ENCODE data around the gene MDP1. TPM values are rescaled to one million over a fixed set of nuclear protein-coding genes. Genes with fewer than 3 reads are reported as not detected.

The MDP1 gene
- 18.2 and 19.6 TPM in 2 replicates for total RNA-seq

DNA sequence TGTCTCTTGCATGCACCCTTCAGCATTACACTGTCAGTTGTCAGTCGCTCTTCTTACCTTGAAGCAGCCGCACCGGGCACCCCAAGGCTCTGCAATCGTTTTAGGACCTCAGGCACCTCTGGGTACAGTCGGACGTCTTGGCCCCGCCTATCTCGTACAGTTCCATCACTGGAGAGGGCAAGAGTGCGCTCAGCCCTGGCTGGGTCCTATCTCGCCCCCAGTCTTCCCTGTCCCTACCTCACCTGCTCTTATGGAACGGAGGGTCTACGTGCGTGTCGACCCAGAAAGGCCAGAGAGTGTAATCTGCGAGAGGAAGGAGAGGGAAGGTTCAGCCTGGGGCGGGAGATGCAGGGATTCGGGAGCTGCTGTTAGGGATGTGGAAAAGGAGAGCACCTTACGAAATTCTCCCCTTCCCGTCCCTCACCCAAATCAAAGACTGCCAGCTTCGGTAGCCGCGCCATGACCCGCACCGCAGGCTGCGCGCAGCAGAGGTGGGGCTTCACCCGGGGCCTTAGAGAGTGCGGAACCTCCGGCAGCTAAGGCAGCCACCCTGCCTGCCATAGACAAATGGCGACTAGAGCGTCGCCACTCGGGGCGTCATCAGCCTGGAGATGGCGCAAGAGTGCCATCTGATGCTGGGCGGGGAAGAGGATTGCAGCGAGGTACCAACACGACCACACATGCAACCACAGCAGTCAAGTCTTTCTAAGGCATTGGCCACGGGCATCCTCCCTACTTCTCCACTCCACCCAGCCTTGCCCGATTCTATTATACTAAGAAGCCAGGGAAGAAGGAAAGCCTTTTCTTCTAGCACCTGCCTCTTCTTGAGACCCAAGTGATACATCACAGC lies at the start of gene MDP1:
Gene MDP1 (minus strand): TSS at position 572 of the 850 bp plus-strand sequence. CDS start 111 bp downstream, at position 461.

DNA sequence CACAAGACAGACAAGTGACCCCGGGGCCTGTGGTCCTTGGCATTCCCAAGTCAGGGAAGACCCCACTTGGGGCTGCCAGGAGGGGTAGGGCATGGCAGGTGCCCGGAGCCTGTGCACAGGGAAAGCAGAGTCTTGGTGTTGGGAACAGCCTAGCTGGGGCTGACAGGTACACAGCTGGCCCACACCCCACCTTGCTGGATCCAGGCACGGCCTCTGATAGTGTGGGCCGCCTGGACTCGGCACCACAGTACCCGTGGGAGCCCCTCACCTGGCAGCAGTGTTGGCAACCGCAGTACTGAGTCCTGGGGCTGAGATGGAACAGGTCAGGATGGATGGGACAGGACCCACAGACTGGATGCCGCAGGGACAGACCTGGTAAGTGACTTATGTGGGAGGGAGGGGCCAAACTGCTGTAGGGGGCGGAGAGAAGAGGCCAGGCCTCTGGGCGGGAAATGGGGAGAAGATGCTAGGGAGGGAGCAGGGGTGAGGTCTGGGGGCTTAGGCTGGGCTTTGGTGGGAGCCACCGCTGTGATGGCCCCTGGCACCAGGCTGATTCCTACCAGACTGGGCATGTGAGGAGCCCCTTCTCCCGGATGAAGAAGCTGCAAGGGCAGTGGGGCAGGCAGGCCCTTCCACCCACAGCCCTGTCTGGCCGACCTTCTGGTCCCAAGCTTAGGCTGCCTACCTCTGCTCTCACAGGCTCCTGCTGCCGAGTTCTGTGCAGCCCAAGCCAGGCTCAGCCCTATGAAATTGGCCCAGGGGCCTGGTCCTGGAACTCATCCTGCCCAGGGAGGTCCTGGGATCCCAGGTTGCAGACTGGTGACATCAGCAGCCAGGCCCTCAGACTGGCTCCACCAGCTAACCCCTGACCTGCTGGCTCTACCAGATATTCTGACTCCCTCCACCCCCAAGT lies 47.2 kb upstream of the MDP1 start, which contains the start of gene TGM1:
Gene TGM1 (minus strand): TSS at position 357 of the 913 bp plus-strand sequence. CDS start 825 bp downstream, outside the sequence.

DNA sequence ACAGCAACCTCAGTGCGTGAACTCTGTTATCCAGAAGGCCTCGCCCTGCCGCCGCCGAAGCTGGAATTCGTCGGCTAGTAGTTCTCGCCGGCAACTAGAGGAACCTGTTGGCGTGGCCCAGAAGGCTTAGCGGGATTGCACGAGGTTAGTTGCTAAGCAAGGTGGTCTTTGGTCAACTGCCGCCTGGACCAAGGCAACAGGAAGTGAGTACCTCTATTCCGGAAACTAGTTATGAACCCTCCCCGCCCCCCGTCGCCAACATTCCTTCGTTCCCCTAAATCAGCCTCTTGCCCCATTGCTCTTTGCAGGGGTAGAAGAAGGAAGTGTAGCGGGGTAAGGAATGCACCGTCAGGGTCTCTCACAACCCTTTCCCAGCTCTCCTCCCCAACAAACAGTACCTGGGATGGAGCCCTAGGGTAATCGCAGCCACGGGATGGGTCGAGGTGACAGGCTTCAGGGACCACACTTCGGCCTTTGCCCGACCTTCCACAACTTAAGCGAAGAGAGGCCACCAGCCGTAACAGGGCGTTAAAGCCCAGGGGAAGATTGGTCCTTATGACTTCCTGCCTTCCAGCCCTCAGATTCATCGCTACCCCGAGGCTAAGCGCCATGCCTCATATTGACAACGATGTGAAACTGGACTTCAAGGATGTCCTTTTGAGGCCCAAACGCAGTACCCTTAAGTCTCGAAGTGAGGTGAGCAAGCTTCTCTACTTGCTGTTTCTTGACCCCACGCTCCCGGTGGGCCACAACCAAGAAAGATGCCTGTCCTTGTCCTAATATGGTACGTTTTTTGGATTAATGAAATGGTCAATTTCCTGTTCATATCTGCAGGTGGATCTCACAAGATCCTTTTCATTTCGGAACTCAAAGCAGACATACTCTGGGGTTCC lies 17.0 kb upstream of the MDP1 start, which contains the start of gene GMPR2:
Gene GMPR2 (plus strand): TSS at position 285 of the 893 bp plus-strand sequence. CDS start 325 bp downstream, at position 610.

DNA sequence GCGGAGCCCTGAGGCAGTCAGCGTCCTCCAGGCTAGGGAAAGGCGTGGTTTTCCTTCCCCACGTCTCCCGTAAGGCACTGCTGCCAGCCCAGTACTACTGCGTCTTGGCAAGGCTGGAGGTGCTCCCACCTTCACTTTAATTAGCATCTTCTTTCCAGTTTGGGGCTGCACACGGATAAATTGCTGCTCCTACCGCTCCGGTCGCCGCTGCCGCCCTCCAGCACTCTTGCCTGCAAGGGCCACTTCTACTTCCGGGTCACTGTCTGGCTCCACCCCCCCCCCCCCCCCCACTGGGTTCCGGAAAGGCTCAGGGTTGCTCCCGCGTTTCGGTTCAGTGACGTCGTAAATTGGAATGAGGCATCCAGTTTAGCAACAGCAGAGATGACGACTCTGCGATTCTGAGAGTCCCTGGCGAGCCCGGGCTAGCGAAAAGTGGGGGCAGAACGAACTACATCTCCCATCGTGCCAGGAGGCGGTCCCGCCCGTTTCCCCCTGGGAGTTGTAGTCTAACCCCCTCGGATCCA lies 16.3 kb upstream of the MDP1 start, which contains the start of gene NEDD8:
Gene NEDD8 (minus strand): TSS at position 247 of the 524 bp plus-strand sequence. CDS start 100 bp downstream, at position 147.

DNA sequence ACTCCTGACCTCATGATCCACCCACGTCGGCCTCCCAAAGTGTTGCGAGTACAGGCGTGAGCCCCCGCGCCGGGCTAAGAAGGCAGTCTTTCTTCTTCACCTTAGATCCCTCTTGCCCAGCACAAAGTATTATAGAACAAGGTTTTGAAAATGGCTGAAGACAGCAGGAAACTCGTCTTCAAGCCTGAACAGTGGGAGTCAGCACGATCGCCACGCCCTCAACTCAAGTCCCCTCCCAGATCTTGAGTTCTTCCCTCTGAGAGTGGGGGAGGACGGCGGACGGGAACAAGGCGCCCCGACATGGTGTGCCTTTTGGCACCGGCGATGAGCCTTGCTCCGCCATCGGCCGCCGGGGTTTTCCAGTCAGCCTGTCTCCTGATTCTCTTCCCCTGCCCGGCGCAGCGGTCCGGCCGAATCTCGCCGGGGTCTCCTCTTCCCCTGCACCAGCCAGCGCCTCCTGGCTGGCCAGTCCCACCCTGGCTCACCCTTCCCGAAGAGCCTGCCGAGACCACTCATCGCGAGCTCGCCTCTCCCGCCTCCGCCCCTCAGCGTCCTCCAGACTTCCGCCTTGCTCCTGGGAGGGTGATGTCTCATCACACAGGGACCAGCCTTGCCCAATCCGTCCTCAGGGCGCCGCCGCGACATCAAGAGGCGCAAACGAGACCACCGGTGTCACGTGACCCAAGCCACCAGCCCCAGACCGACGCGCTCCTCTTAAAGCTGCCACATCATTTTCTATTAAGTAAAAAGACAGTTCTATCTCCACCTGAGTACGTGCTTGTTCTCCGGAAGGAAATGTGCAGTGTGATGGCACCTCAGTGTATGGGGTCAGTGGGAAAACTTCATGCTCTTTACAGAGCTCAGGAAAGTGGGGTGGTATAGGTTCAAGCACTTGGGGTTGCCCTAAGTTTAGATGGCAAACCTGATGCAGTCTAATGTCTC lies 2.7 kb downstream of the MDP1 start, which contains the start of gene CHMP4A:
Gene CHMP4A (minus strand): TSS at position 565 of the 942 bp plus-strand sequence. CDS start 49 bp downstream, at position 516.

DNA sequence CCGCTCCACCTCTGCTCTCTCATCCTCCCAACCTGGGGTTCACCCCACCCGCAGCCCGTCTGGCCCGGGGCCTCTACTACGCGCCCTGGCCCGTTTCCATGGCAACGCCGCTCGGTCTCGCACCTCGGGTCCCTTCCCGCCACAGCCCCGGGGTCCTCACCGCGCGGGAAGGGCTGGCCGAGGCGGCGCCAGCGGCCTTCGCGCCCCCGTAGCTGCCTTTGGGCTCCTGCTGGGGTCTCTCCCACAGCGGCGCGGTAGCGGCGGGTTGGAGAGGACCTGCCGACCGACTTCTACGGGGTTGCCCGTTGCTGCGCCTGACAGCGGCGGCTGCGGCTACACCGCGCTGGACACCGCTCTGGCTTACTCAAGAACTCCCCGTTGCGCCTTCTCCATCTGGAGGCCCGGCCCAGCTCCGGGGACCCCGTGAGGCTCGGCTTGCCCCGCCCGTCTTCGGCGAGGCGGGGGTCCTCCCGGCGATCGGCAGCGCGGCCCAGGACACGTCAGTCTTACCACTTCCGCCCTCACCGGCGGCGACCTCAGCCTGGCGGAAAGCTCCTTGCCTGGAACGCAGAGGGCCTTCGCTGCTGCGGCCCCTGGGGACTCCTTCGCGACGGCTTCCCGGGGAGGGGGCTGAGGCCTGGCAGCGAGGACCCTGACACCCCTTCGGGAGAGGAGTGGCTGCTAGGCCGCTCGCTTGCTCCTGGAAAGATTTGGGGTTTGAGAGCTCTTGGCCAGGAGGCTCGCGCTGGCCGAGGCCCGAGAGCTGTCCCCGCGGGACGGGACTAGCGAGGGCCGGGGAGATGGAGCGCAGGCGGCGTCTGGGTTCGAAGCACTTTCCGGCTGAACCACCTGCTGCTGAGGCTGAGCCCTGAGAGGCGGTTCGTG lies 20.4 kb downstream of the MDP1 start, which contains the start of gene TM9SF1:
Gene TM9SF1 (minus strand): TSS at position 256 of the 885 bp plus-strand sequence. CDS start 422 bp downstream, outside the sequence.

DNA sequence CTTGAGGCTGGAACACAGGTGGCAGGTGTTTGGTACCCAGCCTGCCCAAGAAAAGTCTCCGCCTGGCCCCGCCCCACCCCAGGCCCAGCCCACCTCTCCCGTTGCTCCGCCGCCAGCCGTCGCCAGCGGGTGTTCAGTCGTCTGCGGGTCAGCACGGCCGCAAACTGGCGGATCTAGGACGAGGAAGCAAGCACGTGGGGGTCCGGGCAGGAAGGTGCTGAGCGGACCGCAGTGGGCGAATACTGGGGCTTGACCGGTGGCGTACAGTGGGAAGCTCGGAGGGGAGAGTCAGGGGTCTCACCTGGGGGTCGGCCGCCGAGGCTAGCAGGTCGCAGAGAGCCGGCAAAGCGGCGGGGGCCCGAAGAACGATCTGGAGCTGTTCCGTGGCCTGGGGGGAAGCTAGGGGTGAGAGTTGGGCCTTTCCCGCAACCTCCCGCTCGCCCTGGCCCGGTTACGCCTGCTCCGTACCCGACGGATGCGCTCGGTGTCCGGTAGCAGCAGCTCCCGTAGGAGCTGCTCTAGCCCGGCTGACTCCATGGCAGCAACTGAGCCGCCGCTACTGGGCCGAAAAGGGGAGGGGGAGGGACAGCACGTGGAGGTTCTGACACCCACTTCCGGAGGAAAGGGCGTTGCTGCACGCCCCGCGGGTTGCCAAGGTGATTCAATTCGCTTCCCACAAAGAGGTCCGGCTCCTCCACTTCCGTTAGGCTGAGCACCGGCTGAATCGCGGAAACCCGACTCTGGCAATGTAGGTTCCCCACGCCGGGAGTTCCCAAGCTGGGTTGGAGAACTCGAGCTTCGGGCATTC lies 27.4 kb downstream of the MDP1 start, which contains the start of gene IPO4:
Gene IPO4 (minus strand): TSS at position 566 of the 808 bp plus-strand sequence. CDS start 29 bp downstream, at position 537.

DNA sequence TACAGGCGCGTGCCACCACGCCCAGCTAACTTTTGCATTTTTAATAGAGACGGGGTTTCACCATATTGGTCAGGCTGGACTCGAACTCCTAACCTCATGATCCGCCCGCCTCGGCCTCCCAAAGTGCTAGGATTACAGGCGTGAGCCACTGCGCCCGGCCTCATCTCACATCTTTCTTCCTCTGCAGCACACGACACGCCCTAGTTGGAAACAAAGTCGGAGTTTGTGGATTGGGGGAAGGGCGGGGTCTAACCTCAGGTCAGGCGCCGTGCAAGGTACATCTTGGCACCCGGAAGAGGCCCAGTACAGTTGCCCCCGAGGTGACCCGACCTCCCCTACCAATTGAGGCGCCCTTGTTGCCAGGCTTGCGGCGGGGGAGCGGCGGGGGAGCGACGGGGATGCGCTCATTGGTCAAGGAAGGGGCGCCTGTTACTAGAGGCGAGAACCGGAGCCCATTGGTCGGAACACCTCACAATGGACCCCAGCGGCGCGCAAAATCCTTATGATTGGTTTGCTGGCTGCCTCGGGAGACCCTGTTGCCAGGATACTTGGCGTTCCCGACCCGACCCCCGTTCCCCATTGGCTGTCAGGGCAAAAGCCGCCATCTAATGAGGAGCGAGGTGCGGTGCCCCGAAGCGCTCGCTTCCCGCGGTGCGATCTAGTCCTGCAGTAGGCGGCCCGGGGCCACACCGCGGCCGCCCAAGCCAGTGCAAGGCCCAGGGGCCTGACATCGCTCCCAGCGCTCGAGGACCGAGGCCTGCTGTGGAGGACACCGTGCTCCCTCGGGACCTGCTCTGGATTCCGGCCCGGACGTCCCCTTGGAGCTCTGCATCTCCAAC lies 44.2 kb downstream of the MDP1 start, which contains the start of gene REC8:
Gene REC8 (plus strand): TSS at position 659 of the 839 bp plus-strand sequence. CDS start 473 bp downstream, outside the sequence.

Other genes starting within 250 kb of the MDP1 start
- gene DHRS4L2, start 227.1 kb downstream of the MDP1 start, total RNA-seq, result 14.3 and 17.1 TPM in 2 replicates
- gene CARMIL3, start 164.1 kb downstream of the MDP1 start, total RNA-seq, result under 0.01 TPM in 2 replicates
- not detected in 2 replicates for gene CPNE6, start 144.5 kb downstream of the MDP1 start, total RNA-seq
- 63.3 and 65.6 TPM in 2 replicates for gene PCK2, start 121.8 kb downstream of the MDP1 start, total RNA-seq
- gene DCAF11, start 101.3 kb downstream of the MDP1 start, total RNA-seq, result 42.2 and 43.7 TPM in 2 replicates
- 0.59 and 2.9 TPM in 2 replicates for gene NRL, start 101.1 kb downstream of the MDP1 start, total RNA-seq
- gene FITM1, start 85.4 kb downstream of the MDP1 start, total RNA-seq, result not detected in 2 replicates
- gene PSME1, start 79.9 kb downstream of the MDP1 start, total RNA-seq, result 128 and 137 TPM in 2 replicates
- 31.4 and 38.4 TPM in 2 replicates for gene EMC9, start 74.5 kb downstream of the MDP1 start, total RNA-seq
- gene PSME2, start 69.5 kb downstream of the MDP1 start, total RNA-seq, result 70.1 and 79.7 TPM in 2 replicates
- gene RNF31, start 68.6 kb downstream of the MDP1 start, total RNA-seq, result 49.9 and 53.7 TPM in 2 replicates
- gene IRF9, start 54.8 kb downstream of the MDP1 start, total RNA-seq, result 36.3 and 39.8 TPM in 2 replicates
- 54.3 and 64.6 TPM in 2 replicates for gene REC8, start 44.0 kb downstream of the MDP1 start, total RNA-seq
- 56.5 and 58.6 TPM in 2 replicates for gene IPO4, start 27.2 kb downstream of the MDP1 start, total RNA-seq
- gene TM9SF1, start 20.6 kb downstream of the MDP1 start, total RNA-seq, result 58.4 and 59.5 TPM in 2 replicates
- gene TSSK4, start 10.4 kb downstream of the MDP1 start, total RNA-seq, result 0.17 TPM in 1 of 2 replicates, not detected in the other
- 32.4 and 48.6 TPM in 2 replicates for gene CHMP4A, start 2.6 kb downstream of the MDP1 start, total RNA-seq
- gene NEDD8, start 16.3 kb upstream of the MDP1 start, total RNA-seq, result 234 and 246 TPM in 2 replicates
- 53.1 and 54.3 TPM in 2 replicates for gene GMPR2, start 16.9 kb upstream of the MDP1 start, total RNA-seq
- 52.6 and 56.7 TPM in 2 replicates for gene TINF2, start 26.6 kb upstream of the MDP1 start, total RNA-seq
- 0.45 and 1.2 TPM in 2 replicates for gene TGM1, start 47.1 kb upstream of the MDP1 start, total RNA-seq
- 32.1 and 33.9 TPM in 2 replicates for gene RABGGTA, start 55.5 kb upstream of the MDP1 start, total RNA-seq
- gene DHRS1, start 83.7 kb upstream of the MDP1 start, total RNA-seq, result 27.4 and 28.2 TPM in 2 replicates
- 17.2 and 18.5 TPM in 2 replicates for gene NOP9, start 83.8 kb upstream of the MDP1 start, total RNA-seq
- 1.3 and 1.8 TPM in 2 replicates for gene CIDEB, start 91.9 kb upstream of the MDP1 start, total RNA-seq
- 1.0 and 3.0 TPM in 2 replicates for gene LTB4R2, start 94.1 kb upstream of the MDP1 start, total RNA-seq
- gene LTB4R, start 95.4 kb upstream of the MDP1 start, total RNA-seq, result 0.84 and 1.0 TPM in 2 replicates
- gene ADCY4, start 119.0 kb upstream of the MDP1 start, total RNA-seq, result 0.15 and 0.17 TPM in 2 replicates
- 0.45 and 0.84 TPM in 2 replicates for gene RIPK3, start 123.9 kb upstream of the MDP1 start, total RNA-seq
- 25.4 and 28.4 TPM in 2 replicates for gene NFATC4, start 152.1 kb upstream of the MDP1 start, total RNA-seq
- 7.9 and 9.6 TPM in 2 replicates for gene NYNRIN, start 182.9 kb upstream of the MDP1 start, total RNA-seq
- gene CBLN3, start 213.6 kb upstream of the MDP1 start, total RNA-seq, result 0.34 and 0.74 TPM in 2 replicates
- gene KHNYN, start 213.9 kb upstream of the MDP1 start, total RNA-seq, result 23.9 and 27.1 TPM in 2 replicates
- gene SDR39U1, start 226.7 kb upstream of the MDP1 start, total RNA-seq, result 18.8 and 24.2 TPM in 2 replicates